Glutamatergic neuron (in vitro differentiated cells): Measurements from ENCODE around the gene PCDHGA4. TPM values are rescaled to one million over a fixed set of nuclear protein-coding genes. Genes with fewer than 3 reads are reported as not detected.

Source experiments
- DNase-seq: peaks from one replicate; pipeline ENCODE4 v3.0.0; 2022
- H3K27ac Mint-ChIP-seq: one replicate; pipeline ENCODE4 v1.8.0; 2020; ENCODE audit warnings: mild to moderate bottlenecking, mixed read lengths, inconsistent platforms; ENCODE audit not compliant: unreplicated experiment
- H3K27me3 Mint-ChIP-seq: one replicate; pipeline ENCODE4 v1.8.0; 2020; ENCODE audit warnings: mild to moderate bottlenecking, moderate library complexity, mixed read lengths, inconsistent platforms; ENCODE audit not compliant: unreplicated experiment
- H3K36me3 Mint-ChIP-seq: one replicate; pipeline ENCODE4 v1.8.0; 2020; ENCODE audit warnings: mild to moderate bottlenecking, mixed read lengths, inconsistent platforms; ENCODE audit not compliant: unreplicated experiment
- H3K4me1 Mint-ChIP-seq: one replicate; pipeline ENCODE4 v1.8.0; 2020; ENCODE audit warnings: mild to moderate bottlenecking, low read depth, mixed read lengths, inconsistent platforms; ENCODE audit not compliant: unreplicated experiment
- H3K4me3 Mint-ChIP-seq: one replicate; pipeline ENCODE4 v1.8.0; 2020; ENCODE audit warnings: mild to moderate bottlenecking, mixed read lengths, inconsistent platforms; ENCODE audit not compliant: unreplicated experiment
- H3K9me3 Mint-ChIP-seq: one replicate; pipeline ENCODE4 v1.8.0; 2020; ENCODE audit warnings: mild to moderate bottlenecking, moderate library complexity, mixed read lengths, inconsistent platforms; ENCODE audit not compliant: unreplicated experiment
- total RNA-seq: library from RNA; stranded (reverse); fragmentation: NEBNext Ultra II Directional; extraction: Animal tissue kit (Norgen Biotek cat#: 25700); gene quantifications from one replicate; pipeline ENCODE4 v1.2.1, GENCODE V29; 2021; ENCODE audit not compliant: unreplicated experiment
- TF ChIP-seq, protein P1 (sequence below): fragments of 200-600 bp; sonication (generic); IDR thresholded peaks from one replicate; pipeline ENCODE4 v1.5.0; 2021; ENCODE audit not compliant: partially characterized antibody, unreplicated experiment

The PCDHGA4 gene
- total RNA-seq, 1 donor from 2014 or later = 8.2 TPM

GRCh38 chr5:141402553-141403243, 47.9 kb downstream of the PCDHGA4 start, which contains the start of gene PCDHGA9:
Gene PCDHGA9, plus strand, starts transcription at chr5:141402778. Its CDS starts 175 bp downstream, at chr5:141402953.
- Mint-ChIP-seq H3K27me3 (peaks cover 4% of the 10 kb centered on the region), H3K27ac (no peak within 1 kb of the TSS), H3K9me3 (peaks cover 27% of the 10 kb centered on the region), H3K4me3 (no peak within 1 kb of the TSS), H3K4me1 (peaks cover 3% of the 10 kb centered on the region), H3K36me3 (peaks cover 58% of the 10 kb centered on the region)
- no peak for DNase-seq
- TF ChIP-seq, protein P1, sequence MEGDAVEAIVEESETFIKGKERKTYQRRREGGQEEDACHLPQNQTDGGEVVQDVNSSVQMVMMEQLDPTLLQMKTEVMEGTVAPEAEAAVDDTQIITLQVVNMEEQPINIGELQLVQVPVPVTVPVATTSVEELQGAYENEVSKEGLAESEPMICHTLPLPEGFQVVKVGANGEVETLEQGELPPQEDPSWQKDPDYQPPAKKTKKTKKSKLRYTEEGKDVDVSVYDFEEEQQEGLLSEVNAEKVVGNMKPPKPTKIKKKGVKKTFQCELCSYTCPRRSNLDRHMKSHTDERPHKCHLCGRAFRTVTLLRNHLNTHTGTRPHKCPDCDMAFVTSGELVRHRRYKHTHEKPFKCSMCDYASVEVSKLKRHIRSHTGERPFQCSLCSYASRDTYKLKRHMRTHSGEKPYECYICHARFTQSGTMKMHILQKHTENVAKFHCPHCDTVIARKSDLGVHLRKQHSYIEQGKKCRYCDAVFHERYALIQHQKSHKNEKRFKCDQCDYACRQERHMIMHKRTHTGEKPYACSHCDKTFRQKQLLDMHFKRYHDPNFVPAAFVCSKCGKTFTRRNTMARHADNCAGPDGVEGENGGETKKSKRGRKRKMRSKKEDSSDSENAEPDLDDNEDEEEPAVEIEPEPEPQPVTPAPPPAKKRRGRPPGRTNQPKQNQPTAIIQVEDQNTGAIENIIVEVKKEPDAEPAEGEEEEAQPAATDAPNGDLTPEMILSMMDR = no peak

GRCh38 chr5:141403387-141403786, 48.6 kb downstream of the PCDHGA4 start:
- peaks cover 64% of the 10 kb centered on the region for H3K36me3 Mint-ChIP-seq
- no peak for DNase-seq
- H3K4me1 Mint-ChIP-seq = peaks cover 3% of the 10 kb centered on the region
- H3K27me3 Mint-ChIP-seq = peaks cover 6% of the 10 kb centered on the region
- no peak overlapping the region for H3K4me3 Mint-ChIP-seq
- H3K9me3 Mint-ChIP-seq = peaks cover 31% of the 10 kb centered on the region
- TF ChIP-seq, protein P1 = no peak
- no peak overlapping the region for H3K27ac Mint-ChIP-seq

Other genes with a start within 250 kb of the PCDHGA4 start
- gene PCDHB4, start 233.2 kb upstream of the PCDHGA4 start, total RNA-seq = 7.8 TPM
- gene PCDHB5, start 219.8 kb upstream of the PCDHGA4 start, total RNA-seq = 72.2 TPM
- gene PCDHB6, start 205.0 kb upstream of the PCDHGA4 start, total RNA-seq = 7.2 TPM
- 3.4 TPM for gene PCDHB7, start 182.4 kb upstream of the PCDHGA4 start, total RNA-seq
- 19.8 TPM for gene PCDHB8, start 177.2 kb upstream of the PCDHGA4 start, total RNA-seq
- gene PCDHB16, start 172.6 kb upstream of the PCDHGA4 start, total RNA-seq = 20.1 TPM
- gene PCDHB9, start 167.9 kb upstream of the PCDHGA4 start, total RNA-seq = 12.2 TPM
- gene PCDHB10, start 162.7 kb upstream of the PCDHGA4 start, total RNA-seq = 17.7 TPM
- 10.6 TPM for gene PCDHB11, start 155.4 kb upstream of the PCDHGA4 start, total RNA-seq
- gene PCDHB12, start 146.3 kb upstream of the PCDHGA4 start, total RNA-seq = 14.4 TPM
- gene PCDHB13, start 141.1 kb upstream of the PCDHGA4 start, total RNA-seq = 12.7 TPM
- gene PCDHB14, start 131.7 kb upstream of the PCDHGA4 start, total RNA-seq = 16.5 TPM
- gene PCDHB15, start 109.6 kb upstream of the PCDHGA4 start, total RNA-seq = 29.5 TPM
- 1.9 TPM for gene SLC25A2, start 51.0 kb upstream of the PCDHGA4 start, total RNA-seq
- 89.4 TPM for gene TAF7, start 34.2 kb upstream of the PCDHGA4 start, total RNA-seq
- gene PCDHGA1, start 24.5 kb upstream of the PCDHGA4 start, total RNA-seq = 4.6 TPM
- 3.0 TPM for gene PCDHGA2, start 16.3 kb upstream of the PCDHGA4 start, total RNA-seq
- 10.4 TPM for gene PCDHGA3, start 11.2 kb upstream of the PCDHGA4 start, total RNA-seq
- gene PCDHGB1, start 4.9 kb upstream of the PCDHGA4 start, total RNA-seq = 9.6 TPM
- 8.9 TPM for gene PCDHGB2, start 5.0 kb downstream of the PCDHGA4 start, total RNA-seq
- gene PCDHGA5, start 9.1 kb downstream of the PCDHGA4 start, total RNA-seq = 4.6 TPM
- 6.2 TPM for gene PCDHGB3, start 15.2 kb downstream of the PCDHGA4 start, total RNA-seq
- 6.3 TPM for gene PCDHGA6, start 18.9 kb downstream of the PCDHGA4 start, total RNA-seq
- 4.2 TPM for gene PCDHGA7, start 27.7 kb downstream of the PCDHGA4 start, total RNA-seq
- gene PCDHGB4, start 32.7 kb downstream of the PCDHGA4 start, total RNA-seq = 40.8 TPM
- 7.2 TPM for gene PCDHGA8, start 37.6 kb downstream of the PCDHGA4 start, total RNA-seq
- gene PCDHGB5, start 42.9 kb downstream of the PCDHGA4 start, total RNA-seq = 9.3 TPM
- gene PCDHGA9, start 47.8 kb downstream of the PCDHGA4 start, total RNA-seq = 5.5 TPM
- gene PCDHGB6, start 53.0 kb downstream of the PCDHGA4 start, total RNA-seq = 59.8 TPM
- 16.6 TPM for gene PCDHGA10, start 58.0 kb downstream of the PCDHGA4 start, total RNA-seq
- gene PCDHGB7, start 62.7 kb downstream of the PCDHGA4 start, total RNA-seq = 38.6 TPM
- gene PCDHGA11, start 66.0 kb downstream of the PCDHGA4 start, total RNA-seq = 12.5 TPM
- gene PCDHGA12, start 75.5 kb downstream of the PCDHGA4 start, total RNA-seq = 6.1 TPM
- gene PCDHGC3, start 120.9 kb downstream of the PCDHGA4 start, total RNA-seq = 40.1 TPM
- 6.7 TPM for gene PCDHGC4, start 130.0 kb downstream of the PCDHGA4 start, total RNA-seq
- 4.0 TPM for gene PCDHGC5, start 134.1 kb downstream of the PCDHGA4 start, total RNA-seq